CD4-positive, alpha-beta T cell treated with Interleukin-1 beta for 1 hour (primary cell): Measurements from ENCODE around the gene KIAA1549.
"Not testable (repeated sequence)": the region's sequence is repeated elsewhere in the genome, so short reads cannot be mapped to it uniquely, and the experiment has no call there.

Experiments
- DNase-seq, 2 donors: peaks; one replicate each; pipeline ENCODE4 v3.0.0-alpha.2; 2020 to 2022

The KIAA1549 gene

GRCh38 chr7:138981332-138982203 is at the start of gene KIAA1549:
TSS of gene KIAA1549 (minus strand) at chr7:138981389. CDS start at chr7:138981269, 120 bp downstream.
- DNase-seq: peak; percentile 42 to 53

GRCh38 chr7:139029353-139029752 is 48.2 kb upstream of the KIAA1549 start:
- DNase-seq: no peak

GRCh38 chr7:139026551-139026950 is 45.4 kb upstream of the KIAA1549 start:
- no peak for DNase-seq

GRCh38 chr7:139025861-139026260 is 44.7 kb upstream of the KIAA1549 start:
- DNase-seq: not testable (repeated sequence)

GRCh38 chr7:139023076-139023475 is 41.9 kb upstream of the KIAA1549 start:
- DNase-seq: no peak

GRCh38 chr7:139022286-139022685 is 41.1 kb upstream of the KIAA1549 start:
- DNase-seq: no peak

GRCh38 chr7:139018910-139019309 is 37.7 kb upstream of the KIAA1549 start:
- DNase-seq: no peak

- peak; percentile 59 to 73 for DNase-seq
These were observed 35.8 kb upstream of the KIAA1549 start for GRCh38 chr7:139016931-139017511.

- DNase-seq: no peak
These were observed 30.2 kb upstream of the KIAA1549 start for GRCh38 chr7:139011373-139011772.

- DNase-seq: no peak
These were observed 23.3 kb upstream of the KIAA1549 start for GRCh38 chr7:139004321-139005090.

GRCh38 chr7:138999414-138999813 is 18.2 kb upstream of the KIAA1549 start:
- DNase-seq: no peak

GRCh38 chr7:138992052-138992531 is 10.9 kb upstream of the KIAA1549 start:
- no peak for DNase-seq

GRCh38 chr7:138987686-138988085 is 6.5 kb upstream of the KIAA1549 start:
- no peak for DNase-seq

GRCh38 chr7:138982204-138982623 is 1.0 kb upstream of the KIAA1549 start:
- no peak for DNase-seq

- no peak for DNase-seq
These were observed 462 bp downstream of the KIAA1549 start for GRCh38 chr7:138980563-138981291.

- DNase-seq: no peak
These were observed 1.1 kb downstream of the KIAA1549 start for GRCh38 chr7:138979988-138980562.

- DNase-seq: no peak
These were observed 1.8 kb downstream of the KIAA1549 start for GRCh38 chr7:138979226-138979979.

- DNase-seq: no peak
These were observed 2.5 kb downstream of the KIAA1549 start for GRCh38 chr7:138978541-138979184.

- not testable (repeated sequence) for DNase-seq
These were observed 5.0 kb downstream of the KIAA1549 start for GRCh38 chr7:138976161-138976560.

GRCh38 chr7:138975343-138976104 is 5.7 kb downstream of the KIAA1549 start:
- DNase-seq: no peak
